Measurements from ENCODE around the gene EEF1AKMT2.

The EEF1AKMT2 gene

GRCh38 chr10:124745252-124745651, 46.4 kb downstream of the EEF1AKMT2 start:
- Histone ChIP-seq H3K27me3 (ENCODE audit: control insufficient read depth, low read length) (no peaks in the 10 kb centered on the region), H3K79me2 (ENCODE audit: control insufficient read depth, low read length) (peaks cover 35% of the 10 kb centered on the region), H3K27ac (ENCODE audit: low read depth, low read length) (no peak overlapping the region), H3K9me3 (ENCODE audit: control insufficient read depth, insufficient read depth, low read length) (no peaks in the 10 kb centered on the region), H3F3A (ENCODE audit: control insufficient read depth, insufficient read depth) (peaks cover 31% of the 10 kb centered on the region), H3K4me3 (ENCODE audit: low read length) (peak overlapping the region; percentile 69), H3K9me2 (replicated peaks; ENCODE audit: control insufficient read depth, low read length) (no peaks in the 10 kb centered on the region), H3K36me3 (ENCODE audit: control insufficient read depth, low read length) (peaks cover 9% of the 10 kb centered on the region), H3K4me1 (ENCODE audit: control insufficient read depth, low read length) (peaks cover 36% of the 10 kb centered on the region), H4K20me1 (ENCODE audit: control insufficient read depth, insufficient read depth, low read depth, low read length) (0 out of 2 replicates have a peak, but pooled peaks cover 3% of the 10 kb centered on the region), H3K4me2 (ENCODE audit: low read length) (peak overlapping the region; percentile 69)
- TF ChIP-seq CTCF (IDR thresholded peaks at IDR 0.05; ENCODE audit: low read depth, low read length, poor library complexity, severe bottlenecking), result no peak
- no peak for TF ChIP-seq EZH2phosphoT487 (IDR thresholded peaks at IDR 0.05; ENCODE audit: borderline replicate concordance, low read length)

DNA sequence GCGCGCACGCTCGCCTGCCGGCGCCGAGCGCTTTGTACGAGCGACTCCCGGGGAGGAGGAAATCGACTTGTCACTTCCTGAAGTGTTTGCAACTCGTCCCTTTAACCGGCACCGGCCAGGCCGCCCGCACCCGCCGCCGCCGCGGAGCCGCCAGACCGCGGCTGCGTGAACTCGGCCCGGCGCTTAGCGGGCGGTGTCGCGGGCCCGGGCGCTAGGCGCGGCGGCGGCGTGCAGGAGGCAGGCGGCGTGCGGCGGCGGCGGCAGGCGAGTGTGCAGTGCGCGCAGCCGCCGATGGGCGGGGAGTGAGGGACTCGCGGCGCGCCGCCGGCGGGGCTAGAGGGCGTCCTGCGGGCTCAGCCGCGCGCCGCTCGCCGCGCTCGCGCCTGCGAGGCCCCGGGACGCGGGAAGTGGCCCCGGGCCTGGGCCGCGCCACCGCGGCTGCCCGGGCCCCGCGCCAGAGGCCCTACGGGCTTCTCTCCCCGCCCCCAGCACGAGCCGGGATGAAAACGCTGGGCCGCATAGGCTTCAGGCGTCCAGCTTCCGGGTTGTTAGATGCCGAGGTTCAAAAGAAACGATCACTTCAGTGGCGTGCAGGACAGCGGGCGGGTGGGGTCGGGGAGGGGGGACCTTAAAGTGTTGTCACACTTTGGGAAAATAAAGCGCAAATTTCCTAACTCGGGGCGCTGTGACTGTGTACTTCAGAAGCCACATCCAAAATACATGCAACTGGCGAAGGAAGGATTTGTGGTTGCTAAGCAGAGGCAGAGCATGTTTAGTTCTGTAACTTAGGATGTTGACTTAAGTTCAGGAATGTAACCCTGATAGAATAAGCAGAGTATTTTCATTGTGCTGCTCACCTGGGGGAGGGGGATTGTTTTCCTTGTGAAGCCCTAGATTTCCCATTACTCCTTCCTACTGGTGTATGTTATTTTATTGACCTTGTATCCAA, 47.3 kb downstream of the EEF1AKMT2 start, which contains the start of gene FAM53B:
FAM53B (minus strand) TSS at position 277 of the 949 bp plus-strand sequence. CDS start 37,665 bp downstream, outside the sequence.
- no peaks in the 10 kb centered on the region for H3K9me3 ChIP-seq (ENCODE audit: control insufficient read depth, insufficient read depth, low read length)
- H3K79me2 ChIP-seq (ENCODE audit: control insufficient read depth, low read length), result peaks cover 44% of the 10 kb centered on the region
- H3K4me1 ChIP-seq (ENCODE audit: control insufficient read depth, low read length), result peaks cover 44% of the 10 kb centered on the region
- H4K20me1 ChIP-seq (ENCODE audit: control insufficient read depth, insufficient read depth, low read depth, low read length), result peaks cover 12% of the 10 kb centered on the region
- H3K27me3 ChIP-seq (ENCODE audit: control insufficient read depth, low read length), result no peaks in the 10 kb centered on the region
- TF ChIP-seq CTCF (IDR thresholded peaks at IDR 0.05; ENCODE audit: low read depth, low read length, poor library complexity, severe bottlenecking), result no peak
- TF ChIP-seq EZH2phosphoT487 (IDR thresholded peaks at IDR 0.05; ENCODE audit: borderline replicate concordance, low read length), result no peak
- peak within 1 kb of the TSS; percentile 72 for H3K4me2 ChIP-seq (ENCODE audit: low read length)
- H3K9me2 ChIP-seq (replicated peaks; ENCODE audit: control insufficient read depth, low read length), result no peaks in the 10 kb centered on the region
- peaks cover 34% of the 10 kb centered on the region for H3F3A ChIP-seq (ENCODE audit: control insufficient read depth, insufficient read depth)
- peak within 1 kb of the TSS; percentile 75 for H3K27ac ChIP-seq (ENCODE audit: low read depth, low read length)
- H3K36me3 ChIP-seq (ENCODE audit: control insufficient read depth, low read length), result peaks cover 11% of the 10 kb centered on the region
- H3K4me3 ChIP-seq (ENCODE audit: low read length), result peak within 1 kb of the TSS; percentile 90

DNA sequence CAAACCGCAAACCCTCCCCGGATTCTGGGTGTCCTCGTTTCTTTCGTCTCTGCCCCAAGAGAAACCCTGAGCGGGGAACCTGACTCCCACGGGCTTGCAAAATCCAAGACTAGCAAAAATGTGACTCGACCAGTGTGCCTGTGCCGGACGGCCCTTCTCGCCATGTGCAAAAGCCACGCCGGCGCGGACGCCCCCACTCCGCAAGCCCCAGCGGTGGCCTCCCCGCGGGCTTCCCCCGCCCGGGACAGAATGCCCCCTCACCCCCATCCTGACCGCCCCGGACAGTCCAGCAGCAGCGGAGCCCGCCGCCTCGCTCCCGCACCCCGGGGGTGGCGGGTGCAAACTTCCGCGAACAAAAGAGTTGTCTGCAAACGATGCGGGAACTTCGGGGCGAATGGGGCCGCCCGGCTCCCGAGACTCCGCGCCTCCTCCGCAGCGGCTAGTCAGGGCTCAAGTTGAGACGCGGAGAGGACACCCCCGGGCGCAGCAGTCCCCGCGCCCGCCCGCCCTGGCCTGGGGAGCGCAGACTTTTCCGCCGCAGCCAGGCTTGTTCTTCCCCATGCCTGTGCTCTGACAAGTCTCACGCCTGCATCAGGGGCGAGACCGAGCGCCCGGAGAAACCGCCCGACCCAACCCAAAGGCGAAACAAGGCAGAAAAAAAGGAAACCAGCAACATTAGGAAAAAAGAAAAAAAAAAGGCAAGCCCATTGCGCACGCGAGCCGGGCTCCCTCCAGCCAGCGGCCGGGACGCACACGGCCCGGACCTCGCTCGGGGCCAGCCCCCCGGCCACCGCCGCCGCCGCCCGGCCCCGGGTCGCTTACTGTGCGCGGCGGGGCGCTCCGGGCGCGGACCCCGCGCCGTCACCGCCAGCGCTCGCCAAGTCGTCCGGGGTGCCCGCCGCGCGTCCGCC, 48.2 kb downstream of the EEF1AKMT2 start:
- H3F3A ChIP-seq (ENCODE audit: control insufficient read depth, insufficient read depth), result peaks cover 34% of the 10 kb centered on the region
- no peak for TF ChIP-seq CTCF (IDR thresholded peaks at IDR 0.05; ENCODE audit: low read depth, low read length, poor library complexity, severe bottlenecking)
- no peak for TF ChIP-seq EZH2phosphoT487 (IDR thresholded peaks at IDR 0.05; ENCODE audit: borderline replicate concordance, low read length)
- H3K4me2 ChIP-seq (ENCODE audit: low read length), result peak overlapping the region; percentile 72
- H3K9me3 ChIP-seq (ENCODE audit: control insufficient read depth, insufficient read depth, low read length), result no peaks in the 10 kb centered on the region
- peak overlapping the region; percentile 90 for H3K4me3 ChIP-seq (ENCODE audit: low read length)
- H3K27me3 ChIP-seq (ENCODE audit: control insufficient read depth, low read length), result no peaks in the 10 kb centered on the region
- H3K9me2 ChIP-seq (replicated peaks; ENCODE audit: control insufficient read depth, low read length), result no peaks in the 10 kb centered on the region
- H4K20me1 ChIP-seq (ENCODE audit: control insufficient read depth, insufficient read depth, low read depth, low read length), result peaks cover 12% of the 10 kb centered on the region
- peaks cover 54% of the 10 kb centered on the region for H3K4me1 ChIP-seq (ENCODE audit: control insufficient read depth, low read length)
- peak overlapping the region; percentile 75 for H3K27ac ChIP-seq (ENCODE audit: low read depth, low read length)
- peaks cover 12% of the 10 kb centered on the region for H3K36me3 ChIP-seq (ENCODE audit: control insufficient read depth, low read length)
- peaks cover 53% of the 10 kb centered on the region for H3K79me2 ChIP-seq (ENCODE audit: control insufficient read depth, low read length)
